ENCODE results near the gene COPRS. TPM values are rescaled to one million over a fixed set of nuclear protein-coding genes. Genes with fewer than 3 reads are reported as not detected.

The COPRS gene
- total and polyA plus RNA-seq, 2 of the 8 experiments (the other 6 are each of a cell fraction or from before 2014, with no cell fraction given) = 40.9 to 49.3 TPM

- Histone ChIP-seq H3K27me3 (replicated peaks in 1 of 4; ENCODE audit: control insufficient read depth in 3 of 4, extremely low read depth in 1 of 4, insufficient read depth in 3 of 4, low read length in 3 of 4) (no peaks in the 10 kb centered on the region), H3K36me3 (ENCODE audit: control insufficient read depth in 2 of 4, insufficient read depth in 4 of 4, low read length in 3 of 4) (no peaks in the 10 kb centered on the region), H3K14ac (ENCODE audit: insufficient read length) (no peak overlapping the region), H3K4me1 (replicated peaks in 1 of 4; ENCODE audit: control insufficient read depth in 3 of 4, insufficient read depth in 4 of 4, low read length in 3 of 4) (no peaks in the 10 kb centered on the region), H3K18ac (ENCODE audit: extremely low read depth, low read length) (no peak overlapping the region), H3K79me2 (ENCODE audit: control insufficient read depth in 1 of 2, insufficient read depth in 2 of 2, low read length in 2 of 2) (no peaks in the 10 kb centered on the region), H3K23me2 (ENCODE audit: low read depth, low read length) (no peaks in the 10 kb centered on the region), H4K8ac (ENCODE audit: extremely low read depth, insufficient read depth, low read length) (no peak overlapping the region), H3K27ac (ENCODE audit: low read depth, low read length) (no peak overlapping the region), H3K4me3 (ENCODE audit: extremely low read depth in 1 of 4, insufficient read depth in 2 of 4, low read depth in 3 of 4, low read length in 4 of 4) (no peak overlapping the region), H4K5ac (ENCODE audit: insufficient read length, low read depth, low read length) (no peak overlapping the region), H2AFZ (ENCODE audit: low read length) (no peak overlapping the region), H2BK20ac (ENCODE audit: low read length) (no peak overlapping the region), H3K56ac (replicated peaks; ENCODE audit: insufficient read length, low read depth, low read length) (no peak overlapping the region), H3K9ac (replicated peaks in 1 of 4; ENCODE audit: extremely low read depth in 1 of 4, low read depth in 3 of 4, low read length in 3 of 4) (no peak overlapping the region), H3K9me3 (ENCODE audit: insufficient read depth in 2 of 2, low read depth in 1 of 2, low read length in 1 of 2) (no peaks in the 10 kb centered on the region), H2BK5ac (ENCODE audit: low read depth, low read length) (no peak overlapping the region), H3K4ac (replicated peaks; ENCODE audit: insufficient read length, low read depth, low read length) (no peak overlapping the region), H3K4me2 (ENCODE audit: insufficient read depth in 1 of 2, low read depth in 2 of 2, low read length in 2 of 2) (no peak overlapping the region), H2BK15ac (ENCODE audit: low read length) (no peak overlapping the region), H4K91ac (replicated peaks; ENCODE audit: insufficient read length, low read length) (no peak overlapping the region), H2BK12ac (ENCODE audit: low read depth, low read length) (no peak overlapping the region), H2BK120ac (replicated peaks; ENCODE audit: low read depth, low read length) (no peak overlapping the region), H4K20me1 (replicated peaks in 1 of 2; ENCODE audit: control insufficient read depth in 1 of 2, insufficient read depth in 2 of 2, low read length in 2 of 2) (no peaks in the 10 kb centered on the region), H2AK5ac (ENCODE audit: low read depth, low read length) (no peak overlapping the region), H3K79me1 (ENCODE audit: low read depth, low read length) (no peaks in the 10 kb centered on the region), H3K23ac (ENCODE audit: insufficient read length) (no peak overlapping the region)
- CTCF ChIA-PET (ENCODE audit: partially characterized antibody) = interaction anchor here (1.9 kb wide), 1 partner anchor 16 kb away, joined by 8 read pairs; no protein-coding TSS in a partner anchor
- POLR2A ChIA-PET (ENCODE audit: partially characterized antibody) = no interaction called here
- FAIRE-seq (no peak), DNase-seq (ENCODE audit: low read depth in 1 of 2, low spot score in 2 of 2) (no peak)
- 92% methylated on average over 7 of the region's 7 CpGs; no CpG with 5 or more reads in 1 of the 2 experiments for WGBS, 2 experiments (ENCODE audit: extremely low coverage in 1 of 2, insufficient coverage in 1 of 2, insufficient read length in 1 of 2, insufficient replicate concordance in 2 of 2, low coverage in 1 of 2, low lambda C conversion rate in 2 of 2, missing lambda C conversion rate in 1 of 2)
- no peak for TF ChIP-seq GABPA (IDR thresholded peaks at IDR 0.05; ENCODE audit: borderline replicate concordance, insufficient read depth, low read length)
- TF ChIP-seq EZH2 (IDR thresholded peaks at IDR 0.05; ENCODE audit: low read depth, low read length, severe bottlenecking) = no peak
- no peak for TF ChIP-seq EP300 (IDR thresholded peaks at IDR 0.05; ENCODE audit: borderline replicate concordance in 1 of 2, low read depth in 2 of 2, low read length in 2 of 2)
Observed at GRCh38 chr17:31824766-31825360, 34.2 kb downstream of the COPRS start.
